Esophagus (tissue), 2 donors: Measurements from ENCODE around the gene BLVRB. TPM values are rescaled to one million over a fixed set of nuclear protein-coding genes. Genes with fewer than 3 reads are reported as not detected.
"Not testable (repeated sequence)": the region's sequence is repeated elsewhere in the genome, so short reads cannot be mapped to it uniquely, and the experiment has no call there.

Experiments used
- H3K27ac ChIP-seq, 2 donors: one replicate each; pipeline ENCODE4 v1.5.1; 2013; ENCODE audit warnings: low read depth in 2 of 2, mild to moderate bottlenecking in 2 of 2, inconsistent platforms in 1 of 2, low read length in 1 of 2, moderate library complexity in 1 of 2
- H3K27me3 ChIP-seq, 2 donors: one replicate each; pipeline ENCODE4 v1.6.1; 2013; ENCODE audit warnings: low read length in 2 of 2, control low read depth in 1 of 2, mild to moderate bottlenecking in 1 of 2; ENCODE audit not compliant: insufficient read depth in 2 of 2, control insufficient read depth in 1 of 2
- H3K36me3 ChIP-seq, 2 donors: one replicate each; pipeline ENCODE4 v1.6.1; 2013; ENCODE audit warnings: low read length in 1 of 2; ENCODE audit not compliant: control insufficient read depth in 2 of 2, insufficient read depth in 2 of 2
- H3K4me1 ChIP-seq, 2 donors: one replicate each; pipeline ENCODE4 v1.6.1; 2013; ENCODE audit warnings: low read length in 1 of 2; ENCODE audit not compliant: control insufficient read depth in 2 of 2, insufficient read depth in 2 of 2
- H3K4me3 ChIP-seq, 2 donors: one replicate each; pipeline ENCODE4 v1.5.1; 2013; ENCODE audit warnings: low read length in 2 of 2, mild to moderate bottlenecking in 2 of 2, low read depth in 1 of 2, moderate library complexity in 1 of 2
- H3K9me3 ChIP-seq, 2 donors: one replicate each; pipeline ENCODE4 v1.6.1; 2013; ENCODE audit warnings: mild to moderate bottlenecking in 2 of 2, low read depth in 1 of 2, low read length in 1 of 2, moderate library complexity in 1 of 2; ENCODE audit not compliant: control insufficient read depth in 2 of 2, insufficient read depth in 1 of 2
- WGBS, 2 donors: extraction: QIAGEN DNeasy Blood & Tissue Kit; methylation state at CpG; one replicate each; pipeline ENCODE4 v1.1.7; 2013; 5-methylcytosine and 5-hydroxymethylcytosine counted together
- polyA plus RNA-seq, 2 donors: library from polyadenylated mRNA; stranded (reverse); fragments of 200-250 nt; gene quantifications; one replicate each; pipeline ENCODE4 v1.2.3, GENCODE V29; 2013
- donor health status: healthy with polysubstance abuse.
- donor health status: Bipolar disorder and iron deficiency.

The BLVRB gene
- polyA plus RNA-seq, 2 donors: 213 to 241 TPM

- Histone ChIP-seq H3K4me1 (no peaks in the 10 kb centered on the region), H3K36me3 (peaks cover 3 to 7% of the 10 kb centered on the region in 2 donors), H3K27ac (no peak overlapping the region), H3K9me3 (no peaks in the 10 kb centered on the region), H3K4me3 (no peak overlapping the region), H3K27me3 (no peaks in the 10 kb centered on the region)
- WGBS, 2 donors: 88 to 89% methylated on average over 20 to 27 of the region's 27 CpGs
Measured at GRCh38 chr19:40457953-40458596, 7.5 kb downstream of the BLVRB start.

- 81 to 89% methylated on average over 5 of the region's 5 CpGs for WGBS, 2 donors
- Histone ChIP-seq H3K4me3 (no peak overlapping the region), H3K9me3 (no peaks in the 10 kb centered on the region), H3K36me3 (peaks cover 3 to 7% of the 10 kb centered on the region in 2 donors), H3K4me1 (no peaks in the 10 kb centered on the region), H3K27ac (no peak overlapping the region), H3K27me3 (no peaks in the 10 kb centered on the region)
Measured at GRCh38 chr19:40457048-40457447, 8.5 kb downstream of the BLVRB start.

- peak overlapping the region in 1 of 2 donors; percentile 17 for H3K27ac ChIP-seq
- H3K9me3 ChIP-seq, H3K36me3 ChIP-seq, H3K4me3 ChIP-seq, H3K4me1 ChIP-seq, H3K27me3 ChIP-seq: not testable (repeated sequence)
- WGBS, 2 donors: 77 to 85% methylated on average over 6 of the region's 6 CpGs
Measured at GRCh38 chr19:40453943-40454342, 11.6 kb downstream of the BLVRB start.

GRCh38 chr19:40453151-40453735 is 12.3 kb downstream of the BLVRB start:
- 53 to 75% methylated on average over 5 of the region's 5 CpGs for WGBS, 2 donors
- Histone ChIP-seq H3K9me3 (no peaks in the 10 kb centered on the region), H3K27ac (peak overlapping the region; percentile 17 to 40), H3K4me3 (no peak overlapping the region), H3K36me3 (peaks cover 3 to 10% of the 10 kb centered on the region in 2 donors), H3K27me3 (no peaks in the 10 kb centered on the region), H3K4me1 (no peaks in the 10 kb centered on the region)

- Histone ChIP-seq H3K4me1 (no peaks in the 10 kb centered on the region), H3K4me3 (no peak overlapping the region), H3K27ac (no peak overlapping the region), H3K9me3 (no peaks in the 10 kb centered on the region), H3K36me3 (peaks cover 0 to 10% of the 10 kb centered on the region in 2 donors), H3K27me3 (no peaks in the 10 kb centered on the region)
- 71 to 73% methylated on average over 5 of the region's 5 CpGs for WGBS, 2 donors
Measured at GRCh38 chr19:40452016-40452415, 13.5 kb downstream of the BLVRB start.

GRCh38 chr19:40450664-40451063 is 14.9 kb downstream of the BLVRB start:
- H3K27me3 ChIP-seq: no peaks in the 10 kb centered on the region
- no peak overlapping the region for H3K4me3 ChIP-seq
- WGBS, 2 donors: 92 to 94% methylated on average over 4 of the region's 4 CpGs
- peaks cover 0 to 10% of the 10 kb centered on the region in 2 donors for H3K36me3 ChIP-seq
- no peak overlapping the region for H3K27ac ChIP-seq
- H3K9me3 ChIP-seq: no peaks in the 10 kb centered on the region
- H3K4me1 ChIP-seq: no peaks in the 10 kb centered on the region

GRCh38 chr19:40449506-40449905 is 16.0 kb downstream of the BLVRB start:
- Histone ChIP-seq H3K27ac (no peak overlapping the region), H3K4me1 (no peaks in the 10 kb centered on the region), H3K27me3 (no peaks in the 10 kb centered on the region), H3K36me3 (peaks cover 0 to 10% of the 10 kb centered on the region in 2 donors), H3K9me3 (no peaks in the 10 kb centered on the region), H3K4me3 (no peak overlapping the region)
- 85 to 87% methylated on average over 4 of the region's 4 CpGs for WGBS, 2 donors

GRCh38 chr19:40446263-40446784 is 19.2 kb downstream of the BLVRB start:
- 80 to 81% methylated on average over 8 of the region's 8 CpGs for WGBS, 2 donors
- no peaks in the 10 kb centered on the region for H3K27me3 ChIP-seq
- H3K9me3 ChIP-seq: no peaks in the 10 kb centered on the region
- H3K27ac ChIP-seq: peak overlapping the region in 1 of 2 donors; percentile 24
- H3K4me3 ChIP-seq: no peak overlapping the region
- peaks cover 0 to 2% of the 10 kb centered on the region in 2 donors for H3K4me1 ChIP-seq
- peaks cover 6 to 17% of the 10 kb centered on the region in 2 donors for H3K36me3 ChIP-seq

GRCh38 chr19:40445780-40446262 is 19.7 kb downstream of the BLVRB start:
- Histone ChIP-seq H3K27me3 (no peaks in the 10 kb centered on the region), H3K27ac (peak overlapping the region in 1 of 2 donors; percentile 73), H3K4me1 (peaks cover 0 to 2% of the 10 kb centered on the region in 2 donors), H3K36me3 (peaks cover 11 to 22% of the 10 kb centered on the region in 2 donors), H3K4me3 (no peak overlapping the region), H3K9me3 (no peaks in the 10 kb centered on the region)
- 52 to 57% methylated on average over 9 of the region's 9 CpGs for WGBS, 2 donors
